Skeletal muscle satellite cell (primary cell): ENCODE measurements around the gene METTL23.
"Not testable (repeated sequence)": the region's sequence is repeated elsewhere in the genome, so short reads cannot be mapped to it uniquely, and the experiment has no call there.

Experiments used
- H3K27me3 ChIP-seq: 2 replicates; pipeline ENCODE4 v1.7.0; 2013; ENCODE audit warnings: low read length; ENCODE audit not compliant: control insufficient read depth, insufficient read depth
- H3K36me3 ChIP-seq: 2 replicates; pipeline ENCODE4 v1.7.0; 2013; ENCODE audit warnings: mild to moderate bottlenecking, control low read depth, low read length; ENCODE audit not compliant: insufficient read depth
- H3K4me1 ChIP-seq: 2 replicates; pipeline ENCODE4 v1.7.0; 2013; ENCODE audit warnings: low read length; ENCODE audit not compliant: control insufficient read depth, insufficient read depth
- H3K4me2 ChIP-seq: 2 replicates; pipeline ENCODE4 v1.7.0; 2013; ENCODE audit warnings: mild to moderate bottlenecking, low read length
- H3K4me3 ChIP-seq: 2 replicates; pipeline ENCODE4 v1.7.0; 2013; ENCODE audit warnings: low read length
- H3K9ac ChIP-seq: 2 replicates; pipeline ENCODE4 v1.7.0; 2013; ENCODE audit warnings: mild to moderate bottlenecking, low read depth, low read length, moderate library complexity
- H3K9me3 ChIP-seq: replicated peaks from 2 replicates; pipeline ENCODE4 v1.7.0; 2013; ENCODE audit warnings: mild to moderate bottlenecking, control low read depth, low read length

The METTL23 gene

GRCh38 chr17:76697702-76698465 lies 28.8 kb upstream of the METTL23 start:
- H3K4me3 ChIP-seq = peak overlapping the region; percentile 43
- H3K9ac ChIP-seq = peak overlapping the region; percentile 76
- H3K36me3 ChIP-seq = no peaks in the 10 kb centered on the region

GRCh38 chr17:76698466-76698977 lies 28.1 kb upstream of the METTL23 start:
- not testable (repeated sequence) for H3K27me3 ChIP-seq, H3K9me3 ChIP-seq, H3K36me3 ChIP-seq, H3K4me3 ChIP-seq
- Histone ChIP-seq H3K4me1 (peaks cover 78% of the 10 kb centered on the region), H3K4me2 (peak overlapping the region; percentile 65), H3K9ac (peak overlapping the region; percentile 76)

More at GRCh38 chr17:76697702-76698465, 28.8 kb upstream of the METTL23 start:
- Histone ChIP-seq H3K4me1 (peaks cover 84% of the 10 kb centered on the region), H3K4me2 (peak overlapping the region; percentile 65), H3K9me3 (no peaks in the 10 kb centered on the region), H3K27me3 (no peaks in the 10 kb centered on the region)

DNA sequence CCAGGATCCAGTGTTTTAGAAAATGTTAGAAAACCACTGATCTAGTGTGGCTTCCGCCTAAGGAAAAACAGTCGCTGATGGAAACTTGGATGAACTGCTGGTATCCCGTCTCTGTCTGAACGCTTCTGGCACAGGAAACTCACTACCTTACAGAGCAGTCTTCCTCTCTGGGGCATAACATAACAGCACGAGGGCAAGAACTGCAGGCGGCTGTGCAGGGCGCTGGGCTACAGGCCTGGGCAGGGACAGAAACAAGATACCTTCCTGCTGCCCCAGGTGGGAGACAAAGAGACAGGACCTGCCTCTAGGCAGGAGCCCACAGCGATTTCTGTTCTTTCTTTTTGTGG lies 26.4 kb upstream of the METTL23 start:
- H3K4me3 ChIP-seq = peak overlapping the region; percentile 50
- peak overlapping the region; percentile 85 for H3K4me2 ChIP-seq
- H3K27me3 ChIP-seq = no peaks in the 10 kb centered on the region
- H3K4me1 ChIP-seq = peaks cover 68% of the 10 kb centered on the region
- peak overlapping the region; percentile 72 for H3K9ac ChIP-seq
- H3K36me3 ChIP-seq = peaks cover under 1% of the 10 kb centered on the region
- no peaks in the 10 kb centered on the region for H3K9me3 ChIP-seq

DNA sequence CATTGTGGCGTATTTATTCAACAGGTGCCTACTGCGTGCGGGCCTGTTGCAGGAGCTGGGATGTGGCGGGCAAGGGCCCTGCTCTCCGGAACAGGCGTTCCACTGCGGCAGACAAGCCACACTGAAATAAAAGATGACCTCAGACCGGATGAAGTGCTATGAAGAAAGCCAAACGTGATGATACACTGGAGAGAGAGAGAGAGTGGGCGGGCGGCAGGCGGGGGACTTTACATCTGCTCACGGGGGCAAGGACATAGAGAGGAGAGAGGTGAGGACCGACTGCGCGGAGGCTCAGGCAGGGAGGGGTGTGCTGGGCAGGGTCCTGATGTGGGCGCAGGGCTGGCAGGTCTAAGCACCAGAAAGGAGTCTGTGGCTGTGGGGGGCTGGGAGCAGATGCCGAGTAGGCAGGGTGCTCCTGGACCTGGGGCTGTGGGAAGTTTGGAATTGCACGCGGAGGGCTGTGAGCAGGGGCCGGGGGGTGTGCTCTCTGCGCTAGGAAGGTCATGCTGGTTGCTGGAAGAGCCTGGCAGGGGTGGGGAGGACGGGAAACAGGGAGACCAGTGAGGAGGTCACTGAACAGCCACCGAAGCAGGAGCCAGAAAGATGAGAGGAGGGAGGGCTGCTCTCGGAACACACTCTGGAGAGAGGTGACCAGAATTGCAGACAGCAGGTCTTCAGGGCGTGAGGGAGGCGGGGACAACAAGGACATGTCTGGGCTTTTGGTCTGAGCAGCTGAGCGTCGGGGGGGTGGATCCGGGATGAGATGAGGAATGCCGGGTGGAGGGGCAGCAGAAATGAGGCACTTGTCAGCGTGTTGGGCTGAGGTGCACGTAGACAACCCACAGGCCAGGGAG lies 25.8 kb upstream of the METTL23 start:
- Histone ChIP-seq H3K36me3 (peaks cover 7% of the 10 kb centered on the region), H3K27me3 (no peaks in the 10 kb centered on the region), H3K9me3 (no peaks in the 10 kb centered on the region), H3K4me1 (peaks cover 63% of the 10 kb centered on the region), H3K9ac (peak overlapping the region; percentile 72), H3K4me3 (peak overlapping the region; percentile 64), H3K4me2 (peak overlapping the region; percentile 85)

DNA sequence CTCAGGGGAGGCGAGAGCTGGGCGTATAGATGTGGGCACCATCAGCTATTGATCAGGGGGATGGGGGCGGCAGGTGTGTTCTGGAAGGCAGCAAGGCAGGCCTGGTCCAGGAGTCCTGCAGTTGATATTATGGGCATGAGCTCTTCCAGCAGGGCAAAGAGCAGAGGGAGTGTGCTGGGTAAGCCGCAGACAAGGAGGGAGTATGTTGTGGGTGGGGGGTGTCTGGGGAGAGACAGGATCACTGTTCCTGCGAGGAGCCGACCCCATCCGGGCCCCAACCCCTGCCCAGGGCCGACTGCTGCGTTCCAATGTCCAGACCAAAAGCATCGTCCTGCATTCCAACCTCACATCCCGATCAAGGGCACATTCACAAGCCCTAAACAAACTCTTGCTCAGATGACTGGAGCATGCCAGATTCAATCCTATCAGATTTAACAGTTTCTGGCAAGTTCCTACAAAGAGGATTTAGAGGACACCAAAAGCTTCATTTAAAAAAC lies 25.1 kb upstream of the METTL23 start:
- H3K4me3 ChIP-seq = peak overlapping the region; percentile 64
- H3K4me2 ChIP-seq = peak overlapping the region; percentile 85
- no peaks in the 10 kb centered on the region for H3K27me3 ChIP-seq
- no peaks in the 10 kb centered on the region for H3K9me3 ChIP-seq
- H3K9ac ChIP-seq = peak overlapping the region; percentile 71
- H3K4me1 ChIP-seq = peaks cover 57% of the 10 kb centered on the region
- H3K36me3 ChIP-seq = peaks cover 8% of the 10 kb centered on the region

DNA sequence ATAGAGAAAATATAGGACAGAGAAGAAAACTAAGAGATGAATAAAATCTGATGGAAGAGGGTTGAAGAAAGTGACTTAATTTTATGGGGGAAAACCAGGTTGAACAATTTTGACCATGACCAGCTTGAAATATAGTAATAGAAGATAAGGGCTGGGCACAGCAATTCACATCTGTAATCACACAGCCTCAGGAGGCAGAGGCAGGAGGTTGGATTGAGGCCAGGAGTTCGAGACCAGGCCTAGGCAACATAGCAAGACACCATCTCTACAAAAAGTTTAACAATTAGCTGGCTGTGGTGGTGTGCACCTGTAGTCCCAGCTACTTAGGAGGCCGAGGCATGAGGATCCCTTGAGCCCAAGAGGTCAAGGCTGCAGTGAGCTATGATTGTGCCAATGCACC lies 24.6 kb upstream of the METTL23 start:
- Histone ChIP-seq H3K9me3 (no peaks in the 10 kb centered on the region), H3K4me2 (peak overlapping the region; percentile 85), H3K4me3 (no peak overlapping the region), H3K27me3 (no peaks in the 10 kb centered on the region), H3K9ac (peak overlapping the region; percentile 71), H3K36me3 (peaks cover 12% of the 10 kb centered on the region), H3K4me1 (peaks cover 56% of the 10 kb centered on the region)

DNA sequence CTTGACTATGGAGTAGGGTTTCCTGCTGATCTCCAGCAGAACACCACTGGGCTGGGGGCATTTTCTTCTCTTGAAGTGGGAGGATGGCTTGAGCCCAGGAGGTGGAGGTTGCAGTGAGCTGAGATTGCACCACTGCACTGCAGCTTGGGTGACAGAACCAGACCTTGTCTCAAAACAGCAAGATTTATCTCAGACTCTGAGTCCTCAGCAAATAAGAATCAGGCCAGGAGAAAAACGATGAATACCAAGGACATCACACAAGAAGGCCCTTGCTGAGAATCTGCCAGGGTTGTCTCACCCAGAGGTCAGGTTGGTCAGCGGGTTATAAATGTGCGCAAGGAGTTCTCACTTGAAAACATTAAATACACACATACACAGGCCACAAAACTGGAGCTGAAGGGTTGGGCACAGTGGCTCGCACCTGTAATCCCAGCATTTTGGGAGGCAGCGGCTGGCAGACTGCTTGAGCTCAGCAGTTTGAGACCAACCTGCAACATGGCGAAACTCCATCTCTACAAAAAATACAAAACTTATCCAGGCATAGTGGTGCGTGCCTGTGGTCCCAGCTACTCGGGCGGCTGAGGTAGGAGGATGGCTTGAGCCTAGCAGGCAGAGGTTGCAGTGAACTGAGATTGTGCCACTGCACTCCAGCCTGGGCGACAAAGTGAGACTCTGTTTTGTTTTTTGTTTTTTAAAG lies 23.6 kb upstream of the METTL23 start:
- Histone ChIP-seq H3K9ac (no peak overlapping the region), H3K36me3 (peaks cover 17% of the 10 kb centered on the region), H3K27me3 (no peaks in the 10 kb centered on the region), H3K9me3 (no peaks in the 10 kb centered on the region), H3K4me2 (no peak overlapping the region), H3K4me3 (no peak overlapping the region), H3K4me1 (peaks cover 55% of the 10 kb centered on the region)

GRCh38 chr17:76704805-76705204 lies 21.8 kb upstream of the METTL23 start:
- H3K4me2 ChIP-seq = no peak overlapping the region
- no peaks in the 10 kb centered on the region for H3K27me3 ChIP-seq
- peaks cover 17% of the 10 kb centered on the region for H3K36me3 ChIP-seq
- no peak overlapping the region for H3K4me3 ChIP-seq
- no peaks in the 10 kb centered on the region for H3K9me3 ChIP-seq
- H3K9ac ChIP-seq = no peak overlapping the region
- peaks cover 47% of the 10 kb centered on the region for H3K4me1 ChIP-seq

DNA sequence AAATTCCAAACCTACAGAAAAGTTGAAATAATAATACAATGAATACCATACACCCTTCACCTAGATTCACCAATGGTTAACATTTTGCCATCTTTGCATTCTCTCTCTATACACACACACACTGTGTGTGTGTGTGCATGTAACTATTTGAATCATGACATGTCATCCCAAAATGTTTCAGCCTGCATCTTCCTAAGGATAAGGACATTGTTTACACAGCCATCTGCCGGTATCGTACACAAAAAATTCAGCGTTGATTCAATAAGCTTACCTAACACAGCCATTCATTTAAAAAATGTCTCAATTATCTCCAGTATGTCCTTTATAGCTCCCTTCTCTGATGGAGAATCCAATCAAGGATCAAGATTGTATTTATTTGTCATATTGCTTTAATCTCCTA lies 19.8 kb upstream of the METTL23 start:
- no peak overlapping the region for H3K4me2 ChIP-seq
- no peak overlapping the region for H3K4me3 ChIP-seq
- H3K27me3 ChIP-seq = no peaks in the 10 kb centered on the region
- peaks cover 17% of the 10 kb centered on the region for H3K36me3 ChIP-seq
- H3K4me1 ChIP-seq = peaks cover 36% of the 10 kb centered on the region
- no peak overlapping the region for H3K9ac ChIP-seq
- H3K9me3 ChIP-seq = no peaks in the 10 kb centered on the region

DNA sequence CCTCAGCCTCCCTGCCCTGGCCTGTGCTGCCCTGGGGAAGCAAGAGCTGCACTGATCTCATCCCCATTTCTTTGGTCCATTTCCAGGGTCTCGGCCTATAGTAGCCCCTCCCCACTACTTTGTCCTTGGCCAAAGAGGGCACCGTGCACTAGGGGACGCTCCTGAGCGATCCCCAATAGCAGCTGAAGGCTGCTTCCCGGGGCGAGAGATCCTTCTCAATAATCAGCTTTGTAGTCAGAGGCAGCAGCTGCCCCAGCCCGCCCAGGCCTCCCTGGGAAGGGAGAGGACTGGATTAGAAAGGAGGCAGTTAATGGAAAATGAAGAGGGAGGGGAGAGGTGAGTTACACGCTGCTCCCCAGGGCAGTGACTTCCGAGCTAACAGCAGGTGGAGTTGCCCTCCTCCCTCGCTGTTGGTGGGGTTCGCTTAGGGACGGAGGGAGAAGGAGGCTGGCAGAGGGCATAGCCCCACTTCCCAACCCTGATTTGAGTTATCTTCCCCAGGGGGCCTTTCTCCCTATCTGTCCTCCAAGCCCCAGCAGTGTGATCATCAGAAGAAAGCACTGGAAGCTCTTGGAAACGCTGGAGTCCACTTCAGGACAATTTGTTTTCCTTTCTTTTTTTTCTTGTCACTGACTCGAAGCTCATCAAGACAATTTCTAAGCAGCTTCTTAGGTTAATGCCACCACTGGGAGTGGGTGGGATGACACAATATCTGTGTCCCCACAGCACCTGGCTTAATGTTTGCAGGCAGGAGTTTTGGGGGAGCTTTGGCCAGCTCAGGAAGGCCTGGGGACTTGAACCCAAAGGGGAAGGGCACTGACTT lies 18.4 kb upstream of the METTL23 start:
- Histone ChIP-seq H3K27me3 (no peaks in the 10 kb centered on the region), H3K9me3 (no peaks in the 10 kb centered on the region), H3K4me1 (peaks cover 35% of the 10 kb centered on the region), H3K4me2 (peak overlapping the region; percentile 90), H3K4me3 (peak overlapping the region; percentile 78), H3K36me3 (peaks cover 22% of the 10 kb centered on the region), H3K9ac (peak overlapping the region; percentile 94)
